OCI-LY3 (cell line): Measurements from ENCODE around the gene CNTNAP2.

Experiments used
- H2AFZ ChIP-seq: fragments of 200-600, 300-600 bp; shearing (Covaris generic); 2 replicates; pipeline ENCODE4 v1.6.0; 2014; ENCODE audit warnings: antibody characterized with exemption, low read depth, low read length
- H3K27ac ChIP-seq: fragments of 200-600, 300-600 bp; sonication (generic); 2 replicates; pipeline ENCODE4 v1.5.1; 2014; ENCODE audit warnings: mild to moderate bottlenecking, low read length, moderate library complexity, mixed read lengths
- H3K27me3 ChIP-seq: fragments of 200-600, 300-600 bp; sonication (generic); 2 replicates; pipeline ENCODE4 v1.6.1; 2014; ENCODE audit warnings: low read depth, low read length, mixed read lengths
- H3K36me3 ChIP-seq: fragments of 200-600, 300-600 bp; sonication (generic); replicated peaks from 2 replicates; pipeline ENCODE3; 2014; ENCODE audit warnings: low read depth, low read length, mixed read lengths
- H3K4me1 ChIP-seq: fragments of 300-600, 200-600 bp; sonication (generic); 2 replicates; pipeline ENCODE4 v1.6.1; 2014; ENCODE audit warnings: low read length, mixed read lengths
- H3K4me2 ChIP-seq: fragments of 200-600, 300-600 bp; sonication (generic); 2 replicates; pipeline ENCODE4 v1.6.1; 2014; ENCODE audit warnings: low read length, mixed read lengths
- H3K4me3 ChIP-seq: fragments of 300-600, 200-600 bp; sonication (generic); 2 replicates; pipeline ENCODE4 v1.5.1; 2014; ENCODE audit warnings: antibody characterized with exemption, mild to moderate bottlenecking, low read length, moderate library complexity
- H3K79me2 ChIP-seq: fragments of 300-600, 200-600 bp; shearing (Covaris generic); 2 replicates; pipeline ENCODE4 v1.6.1; 2014; ENCODE audit warnings: mild to moderate bottlenecking, low read length, mixed read lengths
- H3K9ac ChIP-seq: fragments of 300-600, 200-600 bp; shearing (Covaris generic); 2 replicates; pipeline ENCODE4 v1.6.0; 2014; ENCODE audit warnings: mild to moderate bottlenecking, low read length, moderate library complexity
- H3K9me3 ChIP-seq: fragments of 200-600, 300-600 bp; shearing (Covaris generic); 2 replicates; pipeline ENCODE4 v1.6.1; 2014; ENCODE audit warnings: low read length, mixed read lengths; ENCODE audit not compliant: insufficient read depth
- H4K20me1 ChIP-seq: fragments of 200-600, 300-600 bp; sonication (generic); 2 replicates; pipeline ENCODE4 v1.6.1; 2016; ENCODE audit warnings: low read length, mixed read lengths; ENCODE audit not compliant: insufficient read depth
- EZH2phosphoT487 ChIP-seq: fragments of 200-600 bp; shearing (Covaris generic); IDR thresholded peaks from 2 replicates; pipeline ENCODE4 v1.6.1; 2018; ENCODE audit warnings: antibody characterized with exemption, mixed run types, low read depth
- TF ChIP-seq, protein P1 (sequence below): fragments of 200-600, 300-600 bp; sonication (generic); IDR thresholded peaks from 2 replicates; pipeline ENCODE4 v1.5.1; 2014; ENCODE audit warnings: antibody characterized with exemption, low read length, low read depth

The CNTNAP2 gene

DNA sequence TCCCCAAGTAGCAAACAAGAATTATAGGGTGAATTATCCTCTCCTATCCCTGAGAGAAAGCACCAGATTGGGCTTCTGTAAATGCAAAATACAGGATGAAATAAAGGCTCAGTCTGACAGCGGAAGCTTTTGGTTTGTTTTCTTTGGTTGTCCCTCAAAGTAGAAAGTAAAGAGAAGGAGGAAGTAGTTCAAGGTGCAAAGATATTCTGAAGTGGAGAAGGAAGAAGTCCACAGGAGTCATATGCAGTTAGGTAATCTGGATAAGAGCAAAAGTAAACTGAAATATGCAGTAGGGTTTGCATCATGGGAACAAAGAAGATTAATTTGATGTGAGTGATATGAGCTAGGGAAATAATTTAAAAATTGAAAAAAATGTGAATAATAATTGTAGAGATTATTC is 1071.9 kb downstream of the CNTNAP2 start:
- H3K9ac ChIP-seq, result no peak overlapping the region
- H3K4me2 ChIP-seq, result no peak overlapping the region
- no peak overlapping the region for H2AFZ ChIP-seq
- no peak overlapping the region for H3K27ac ChIP-seq
- TF ChIP-seq, protein P1, sequence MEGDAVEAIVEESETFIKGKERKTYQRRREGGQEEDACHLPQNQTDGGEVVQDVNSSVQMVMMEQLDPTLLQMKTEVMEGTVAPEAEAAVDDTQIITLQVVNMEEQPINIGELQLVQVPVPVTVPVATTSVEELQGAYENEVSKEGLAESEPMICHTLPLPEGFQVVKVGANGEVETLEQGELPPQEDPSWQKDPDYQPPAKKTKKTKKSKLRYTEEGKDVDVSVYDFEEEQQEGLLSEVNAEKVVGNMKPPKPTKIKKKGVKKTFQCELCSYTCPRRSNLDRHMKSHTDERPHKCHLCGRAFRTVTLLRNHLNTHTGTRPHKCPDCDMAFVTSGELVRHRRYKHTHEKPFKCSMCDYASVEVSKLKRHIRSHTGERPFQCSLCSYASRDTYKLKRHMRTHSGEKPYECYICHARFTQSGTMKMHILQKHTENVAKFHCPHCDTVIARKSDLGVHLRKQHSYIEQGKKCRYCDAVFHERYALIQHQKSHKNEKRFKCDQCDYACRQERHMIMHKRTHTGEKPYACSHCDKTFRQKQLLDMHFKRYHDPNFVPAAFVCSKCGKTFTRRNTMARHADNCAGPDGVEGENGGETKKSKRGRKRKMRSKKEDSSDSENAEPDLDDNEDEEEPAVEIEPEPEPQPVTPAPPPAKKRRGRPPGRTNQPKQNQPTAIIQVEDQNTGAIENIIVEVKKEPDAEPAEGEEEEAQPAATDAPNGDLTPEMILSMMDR, result no peak
- no peak for TF ChIP-seq EZH2phosphoT487
- no peaks in the 10 kb centered on the region for H3K79me2 ChIP-seq
- H3K27me3 ChIP-seq, result no peaks in the 10 kb centered on the region
- H3K9me3 ChIP-seq, result no peaks in the 10 kb centered on the region
- no peaks in the 10 kb centered on the region for H4K20me1 ChIP-seq
- H3K4me1 ChIP-seq, result no peaks in the 10 kb centered on the region
- no peaks in the 10 kb centered on the region for H3K36me3 ChIP-seq
- H3K4me3 ChIP-seq, result no peak overlapping the region

DNA sequence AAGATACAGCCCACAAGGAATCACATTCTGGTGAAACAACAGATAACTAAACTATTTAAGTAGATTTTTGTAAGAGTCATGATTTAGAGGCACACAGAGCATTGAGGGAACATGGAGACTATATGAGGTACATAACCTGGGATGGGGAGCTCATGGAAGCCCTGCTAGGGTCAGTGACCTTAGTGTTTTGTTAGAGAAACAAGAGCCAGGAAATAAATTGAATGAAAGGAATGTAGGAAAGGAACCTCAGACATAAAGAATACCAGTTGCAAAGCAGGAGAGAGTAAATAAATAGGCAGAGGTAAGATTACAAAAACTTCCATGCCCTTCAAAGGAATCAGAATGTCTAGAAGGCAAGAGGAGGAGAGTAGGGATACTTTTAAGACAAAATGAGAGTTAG is 1076.9 kb downstream of the CNTNAP2 start:
- H3K4me3 ChIP-seq, result no peak overlapping the region
- no peaks in the 10 kb centered on the region for H3K79me2 ChIP-seq
- no peak overlapping the region for H2AFZ ChIP-seq
- H3K9me3 ChIP-seq, result no peaks in the 10 kb centered on the region
- no peaks in the 10 kb centered on the region for H4K20me1 ChIP-seq
- H3K9ac ChIP-seq, result no peak overlapping the region
- no peaks in the 10 kb centered on the region for H3K27me3 ChIP-seq
- no peaks in the 10 kb centered on the region for H3K4me1 ChIP-seq
- no peak overlapping the region for H3K4me2 ChIP-seq
- TF ChIP-seq, protein P1, result no peak
- no peaks in the 10 kb centered on the region for H3K36me3 ChIP-seq
- no peak overlapping the region for H3K27ac ChIP-seq

DNA sequence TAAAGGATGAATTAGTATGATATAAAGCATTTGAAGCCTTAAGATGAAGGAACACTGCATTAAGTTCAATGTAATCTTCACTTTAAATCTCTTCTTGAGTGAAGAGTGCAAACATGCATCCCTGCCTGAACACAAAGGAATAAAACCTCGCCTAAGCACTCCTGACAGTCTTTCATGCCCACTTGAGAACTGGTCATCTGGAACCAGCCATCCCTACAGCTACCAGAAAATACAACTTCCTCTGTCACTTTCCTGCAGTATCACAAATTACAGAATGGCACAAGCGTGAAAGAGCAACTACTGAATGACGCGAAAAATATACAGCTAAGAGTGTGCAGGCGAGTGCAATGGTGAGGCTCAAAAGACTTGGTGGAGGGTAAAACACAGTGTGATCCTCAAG is 1079.9 kb downstream of the CNTNAP2 start:
- H3K9me3 ChIP-seq, result no peaks in the 10 kb centered on the region
- H2AFZ ChIP-seq, result no peak overlapping the region
- no peaks in the 10 kb centered on the region for H4K20me1 ChIP-seq
- no peaks in the 10 kb centered on the region for H3K36me3 ChIP-seq
- no peaks in the 10 kb centered on the region for H3K79me2 ChIP-seq
- H3K27ac ChIP-seq, result no peak overlapping the region
- H3K27me3 ChIP-seq, result no peaks in the 10 kb centered on the region
- no peak overlapping the region for H3K9ac ChIP-seq
- no peaks in the 10 kb centered on the region for H3K4me1 ChIP-seq
- H3K4me2 ChIP-seq, result no peak overlapping the region
- H3K4me3 ChIP-seq, result no peak overlapping the region
- no peak for TF ChIP-seq EZH2phosphoT487
- TF ChIP-seq, protein P1, result no peak

DNA sequence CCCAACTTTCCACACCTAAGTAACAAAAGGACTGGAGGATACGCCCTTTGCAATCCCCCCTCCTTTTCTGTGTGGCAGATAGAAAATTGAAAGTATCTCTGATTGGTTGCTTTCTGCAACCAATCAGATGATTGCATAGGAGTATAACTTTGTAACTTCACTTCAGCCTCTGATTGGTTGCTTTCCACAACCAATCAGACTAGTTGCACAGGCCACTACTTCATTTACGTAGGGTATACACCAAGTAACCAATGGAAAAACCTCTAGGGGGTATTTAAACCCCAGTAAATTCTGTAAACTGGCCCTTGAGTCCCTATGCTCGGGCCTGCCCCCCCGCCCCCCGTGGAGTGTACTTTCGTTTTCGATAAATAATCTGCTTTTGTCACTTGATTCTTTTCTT is 1080.4 kb downstream of the CNTNAP2 start:
- Histone ChIP-seq H2AFZ (no peak overlapping the region), H4K20me1 (no peaks in the 10 kb centered on the region), H3K9me3 (no peaks in the 10 kb centered on the region), H3K4me2 (no peak overlapping the region), H3K4me1 (no peaks in the 10 kb centered on the region), H3K79me2 (no peaks in the 10 kb centered on the region), H3K27me3 (no peaks in the 10 kb centered on the region), H3K4me3 (no peak overlapping the region), H3K27ac (no peak overlapping the region), H3K36me3 (no peaks in the 10 kb centered on the region), H3K9ac (no peak overlapping the region)
- TF ChIP-seq EZH2phosphoT487, result no peak
- TF ChIP-seq, protein P1, result no peak
